Choroid plexus epithelial cell (primary cell): ENCODE data around the gene RBM18.

Source experiments
- DNase-seq: peaks from one replicate; pipeline ENCODE4 v3.0.0-alpha.2; 2010; ENCODE audit warnings: low read depth
- H3K4me3 ChIP-seq: 2 replicates; pipeline ENCODE4 v1.5.1; 2011; ENCODE audit warnings: low read depth, mild to moderate bottlenecking, control low read depth, low read length, moderate library complexity
- CTCF ChIP-seq: conservative IDR thresholded peaks from 2 replicates; pipeline ENCODE4 v1.5.1; 2011; ENCODE audit warnings: low read depth, mild to moderate bottlenecking, control low read depth, inconsistent platforms, low read length, moderate library complexity

RBM18 gene

GRCh38 chr9:122228568-122229484 lies 35.8 kb downstream of the RBM18 start, which contains the start of gene LHX6:
Gene LHX6, minus strand, starts transcription at chr9:122228957. Its CDS starts 217 bp downstream, at chr9:122228740.
- no peak for DNase-seq
- no peak within 1 kb of the TSS for H3K4me3 ChIP-seq

GRCh38 chr9:122228191-122228567 lies 36.5 kb downstream of the RBM18 start:
- no peak overlapping the region for H3K4me3 ChIP-seq
- DNase-seq, result no peak
- TF ChIP-seq CTCF, result no peak

More at GRCh38 chr9:122228568-122229484, 35.8 kb downstream of the RBM18 start, which contains the start of gene LHX6:
- no peak for TF ChIP-seq CTCF

GRCh38 chr9:122227575-122227900 lies 37.1 kb downstream of the RBM18 start:
- no peak for TF ChIP-seq CTCF
- H3K4me3 ChIP-seq, result no peak overlapping the region

GRCh38 chr9:122226758-122227574 lies 37.7 kb downstream of the RBM18 start:
- TF ChIP-seq CTCF, result no peak
- H3K4me3 ChIP-seq, result no peak overlapping the region
- DNase-seq, result no peak

More at GRCh38 chr9:122227575-122227900, 37.1 kb downstream of the RBM18 start:
- no peak for DNase-seq

GRCh38 chr9:122226142-122226757 lies 38.4 kb downstream of the RBM18 start:
- no peak for TF ChIP-seq CTCF
- H3K4me3 ChIP-seq, result no peak overlapping the region
- DNase-seq, result no peak

- no peak for TF ChIP-seq CTCF
- no peak overlapping the region for H3K4me3 ChIP-seq
Observed at GRCh38 chr9:122225312-122226141, 39.1 kb downstream of the RBM18 start.

More at GRCh38 chr9:122225312-122226141, 39.1 kb downstream of the RBM18 start:
- no peak for DNase-seq
